ENCODE results near the gene RIC1.
"Not testable (repeated sequence)": the region's sequence is repeated elsewhere in the genome, so short reads cannot be mapped to it uniquely, and the experiment has no call there.

The RIC1 gene

GRCh38 chr9:5773324-5773999 is 144.6 kb downstream of the RIC1 start:
- no peak overlapping the region for H3K4me3 ChIP-seq (replicated peaks; ENCODE audit: insufficient read depth, low read length)
- no peak for DNase-seq (ENCODE audit: low read depth in 1 of 2, low spot score in 1 of 2)
- H3K27ac ChIP-seq (replicated peaks): no peak overlapping the region
- TF ChIP-seq REST (IDR thresholded peaks at IDR 0.05; ENCODE audit: insufficient replicate concordance, low read depth) (no peak), SPI1 (IDR thresholded peaks at IDR 0.05; ENCODE audit: borderline replicate concordance, low read depth) (no peak), GABPA (IDR thresholded peaks at IDR 0.05; ENCODE audit: low read depth) (no peak), CTCF (IDR thresholded peaks at IDR 0.05; ENCODE audit: insufficient read depth, low read length) (no peak), POLR2AphosphoS5 (IDR thresholded peaks at IDR 0.05; ENCODE audit: low read depth) (no peak)
- no peaks in the 10 kb centered on the region for H3K27me3 ChIP-seq (ENCODE audit: insufficient read depth, poor library complexity, severe bottlenecking)

GRCh38 chr9:5778805-5779204 is 149.9 kb downstream of the RIC1 start:
- H3K4me3 ChIP-seq (replicated peaks; ENCODE audit: insufficient read depth, low read length): no peak overlapping the region
- H3K27me3 ChIP-seq (ENCODE audit: insufficient read depth, poor library complexity, severe bottlenecking): no peaks in the 10 kb centered on the region
- TF ChIP-seq CTCF (IDR thresholded peaks at IDR 0.05; ENCODE audit: insufficient read depth, low read length): no peak
- no peak for TF ChIP-seq GABPA (IDR thresholded peaks at IDR 0.05; ENCODE audit: low read depth)
- TF ChIP-seq SPI1 (IDR thresholded peaks at IDR 0.05; ENCODE audit: borderline replicate concordance, low read depth): no peak
- no peak for DNase-seq (ENCODE audit: low read depth in 1 of 2, low spot score in 1 of 2)
- H3K27ac ChIP-seq (replicated peaks): no peak overlapping the region

GRCh38 chr9:5779705-5780218 is 150.9 kb downstream of the RIC1 start:
- H3K27ac ChIP-seq (replicated peaks); H3K4me3 ChIP-seq (replicated peaks; ENCODE audit: insufficient read depth, low read length); H3K27me3 ChIP-seq (ENCODE audit: insufficient read depth, poor library complexity, severe bottlenecking); DNase-seq (ENCODE audit: low read depth in 1 of 2, low spot score in 1 of 2): not testable (repeated sequence)

- H3K27me3 ChIP-seq (ENCODE audit: insufficient read depth, poor library complexity, severe bottlenecking); H3K4me3 ChIP-seq (replicated peaks; ENCODE audit: insufficient read depth, low read length); DNase-seq (ENCODE audit: low read depth in 1 of 2, low spot score in 1 of 2); H3K27ac ChIP-seq (replicated peaks): not testable (repeated sequence)
Observed at GRCh38 chr9:5783420-5783819, 154.5 kb downstream of the RIC1 start.

- H3K27me3 ChIP-seq (ENCODE audit: insufficient read depth, poor library complexity, severe bottlenecking): no peaks in the 10 kb centered on the region
- H3K27ac ChIP-seq (replicated peaks): no peak overlapping the region
- H3K4me3 ChIP-seq (replicated peaks; ENCODE audit: insufficient read depth, low read length): no peak overlapping the region
- no peak for TF ChIP-seq REST (IDR thresholded peaks at IDR 0.05; ENCODE audit: insufficient replicate concordance, low read depth)
- TF ChIP-seq GABPA (IDR thresholded peaks at IDR 0.05; ENCODE audit: low read depth): no peak
- no peak for TF ChIP-seq CTCF (IDR thresholded peaks at IDR 0.05; ENCODE audit: insufficient read depth, low read length)
- no peak for TF ChIP-seq POLR2AphosphoS5 (IDR thresholded peaks at IDR 0.05; ENCODE audit: low read depth)
- TF ChIP-seq SPI1 (IDR thresholded peaks at IDR 0.05; ENCODE audit: borderline replicate concordance, low read depth): no peak
- DNase-seq (ENCODE audit: low read depth in 1 of 2, low spot score in 1 of 2): no peak
Observed at GRCh38 chr9:5783982-5784381, 155.1 kb downstream of the RIC1 start.

Measured in HL-60 (cell line).